GM18519 (cell line): ENCODE data around the gene EPC2.
A peak's percentile ranks its signal among the peaks of the same experiment; 100 is the strongest.
"Not testable (repeated sequence)": the region's sequence is repeated elsewhere in the genome, so short reads cannot be mapped to it uniquely, and the experiment has no call there.

ENCODE experiments used
- ATAC-seq: cut with Tn5 transposase; IDR thresholded peaks from one replicate; pipeline ENCODE4 v1.9.1; 2021; ENCODE audit warnings: mild to moderate bottlenecking, moderate library complexity; ENCODE audit not compliant: unreplicated experiment, low FRiP score

Gene EPC2

DNA sequence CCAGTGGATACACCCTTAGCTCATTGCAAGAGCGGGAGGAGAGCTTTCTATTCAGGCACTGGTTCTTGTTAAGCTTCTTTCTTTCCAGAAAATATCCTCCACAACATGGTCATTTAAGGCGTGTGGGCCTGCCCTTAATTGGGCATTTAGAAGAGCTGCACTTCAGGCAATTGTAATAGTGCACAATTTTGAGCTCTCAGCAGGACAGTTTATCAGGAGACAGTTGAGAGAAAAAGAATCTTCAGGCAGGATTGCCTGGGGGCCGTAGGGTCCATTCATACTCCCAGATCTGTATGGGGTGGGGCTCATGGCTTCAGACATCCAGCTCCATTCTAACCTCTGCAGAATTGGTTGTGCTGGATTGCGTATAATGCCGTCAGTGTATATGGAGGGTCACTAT, 6.0 kb upstream of the EPC2 start:
- no peak for ATAC-seq

- ATAC-seq, result no peak
Observed at GRCh38 chr2:148640767-148641166, 3.8 kb upstream of the EPC2 start.

DNA sequence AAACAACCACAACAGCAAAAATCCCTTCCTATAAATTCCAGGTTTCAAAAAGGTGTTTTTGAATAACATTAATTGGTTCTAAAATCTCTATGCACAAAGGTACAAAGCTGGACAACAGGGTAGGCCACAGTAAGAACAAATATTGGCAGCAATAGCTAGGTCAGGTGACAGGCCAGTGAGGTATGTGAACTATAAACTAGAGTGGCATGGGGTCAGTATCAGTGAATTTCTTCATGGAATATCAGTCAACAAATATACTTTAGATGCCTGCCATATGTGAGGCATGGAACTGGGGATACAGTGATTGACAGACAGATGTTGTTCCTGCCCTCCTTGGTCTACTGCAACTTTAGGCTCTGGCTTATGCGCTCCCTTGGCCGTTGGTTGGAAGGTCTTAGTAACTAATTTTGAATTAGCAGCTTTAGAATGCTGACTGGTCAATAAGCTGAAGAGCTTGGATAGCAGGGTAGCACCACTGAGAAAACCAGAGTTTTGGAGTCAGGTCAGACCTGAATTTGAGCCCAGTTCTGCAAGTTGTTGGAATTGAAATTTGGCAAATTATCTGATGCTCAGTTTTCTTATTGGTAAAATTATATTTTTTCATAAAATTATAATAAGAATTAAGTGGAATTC, 2.3 kb upstream of the EPC2 start:
- no peak for ATAC-seq

DNA sequence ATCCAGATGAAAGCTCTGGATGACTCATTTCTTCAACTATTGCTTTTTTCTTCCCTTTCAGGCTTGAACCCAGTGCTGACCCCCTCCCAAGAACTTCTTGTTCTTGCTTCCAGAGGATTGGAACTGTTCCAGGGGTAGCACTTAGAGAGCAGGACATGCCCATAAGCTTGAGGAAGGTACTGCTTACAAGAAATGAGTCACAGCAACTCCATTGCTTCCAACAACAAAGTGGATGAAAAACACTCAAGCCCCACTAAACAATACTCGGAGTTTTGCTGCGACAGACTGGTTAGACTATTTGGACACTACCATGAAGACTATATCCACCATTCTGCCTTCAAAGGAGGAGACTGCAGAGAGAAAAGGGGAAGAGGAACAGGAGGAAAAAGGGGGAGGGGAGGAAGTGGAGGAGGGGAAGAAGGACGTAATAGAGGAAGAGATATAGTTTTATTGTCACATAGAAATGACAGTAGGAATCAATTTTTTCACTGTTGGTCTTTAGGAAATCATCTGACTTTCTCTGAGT, 1.6 kb upstream of the EPC2 start:
- ATAC-seq, result no peak

- peak; percentile 38 for ATAC-seq
Observed at GRCh38 chr2:148643421-148643820, 1.1 kb upstream of the EPC2 start.

DNA sequence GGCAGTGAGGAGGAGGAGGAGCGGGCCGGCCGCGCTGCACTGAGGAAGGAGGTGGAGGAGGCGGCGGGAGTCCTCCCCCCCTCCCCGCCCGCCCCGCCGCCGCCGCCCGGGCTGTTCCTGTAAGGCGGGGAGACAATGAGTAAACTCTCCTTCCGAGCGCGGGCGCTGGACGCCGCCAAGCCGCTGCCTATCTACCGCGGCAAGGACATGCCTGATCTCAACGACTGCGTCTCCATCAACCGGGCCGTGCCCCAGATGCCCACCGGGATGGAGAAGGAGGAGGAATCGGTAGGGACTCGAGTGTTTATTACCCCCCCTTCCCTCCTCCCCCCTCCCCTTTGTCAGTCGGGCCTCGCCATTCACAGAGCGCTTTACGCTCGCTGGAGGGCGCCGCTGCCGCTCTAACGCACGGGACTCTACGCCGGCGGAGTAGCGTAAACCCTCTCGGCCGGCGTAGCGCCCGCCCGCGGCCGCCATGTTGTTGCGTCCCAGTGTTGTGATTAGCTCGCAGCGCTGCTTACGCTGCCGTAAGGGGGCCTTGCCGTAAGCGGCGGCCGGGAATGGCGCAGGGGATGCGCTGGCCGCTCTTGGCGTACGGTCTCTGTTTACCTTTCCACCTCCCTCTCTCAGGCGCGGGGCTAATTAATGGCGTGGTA, 460 bp downstream of the EPC2 start:
- peak; percentile 43 for ATAC-seq

- peak; percentile 38 for ATAC-seq
Observed at GRCh38 chr2:148645539-148646230, 1.1 kb downstream of the EPC2 start.

- ATAC-seq, result no peak
Observed at GRCh38 chr2:148646231-148646559, 1.6 kb downstream of the EPC2 start.

DNA sequence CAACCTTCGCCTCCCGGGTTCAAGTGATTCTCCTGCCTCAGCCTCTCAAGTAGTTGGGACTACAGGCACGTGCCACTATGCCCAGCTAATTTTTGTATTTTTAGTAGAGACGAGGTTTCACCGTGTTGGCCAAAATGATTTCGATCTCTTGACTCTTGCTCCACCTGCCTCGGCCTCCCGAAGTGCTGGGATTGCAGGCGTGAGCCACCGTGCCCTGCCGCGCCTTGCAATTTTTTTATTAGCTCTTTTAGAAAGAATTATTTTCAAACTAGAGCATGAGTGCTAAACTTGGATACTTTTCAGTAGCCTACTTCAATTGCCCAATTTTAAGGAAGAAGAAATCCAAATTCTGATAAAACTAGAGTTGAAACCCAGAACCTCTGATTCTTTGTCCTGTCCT, 3.2 kb downstream of the EPC2 start:
- not testable (repeated sequence) for ATAC-seq

- ATAC-seq, result no peak
Observed at GRCh38 chr2:148649936-148650335, 5.4 kb downstream of the EPC2 start.

DNA sequence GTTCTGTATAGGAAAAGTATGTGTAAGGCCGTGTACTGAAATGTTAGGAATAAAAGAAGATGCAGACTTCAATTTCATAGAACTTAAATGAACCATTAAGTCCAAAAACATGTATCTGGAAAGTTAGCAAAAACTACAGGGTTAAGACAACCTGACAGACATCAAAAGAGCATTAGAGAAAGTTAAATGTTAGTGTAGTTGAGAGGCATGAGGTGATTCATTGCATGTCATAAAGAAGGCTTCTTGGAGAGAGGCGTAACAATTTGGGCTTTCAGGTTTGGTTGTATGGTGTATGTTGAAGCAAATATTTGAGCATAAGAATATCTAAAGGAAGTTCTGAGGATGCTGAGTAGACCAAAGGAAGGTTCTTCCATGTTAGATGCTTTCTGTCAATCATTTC, 6.3 kb downstream of the EPC2 start:
- ATAC-seq, result no peak

DNA sequence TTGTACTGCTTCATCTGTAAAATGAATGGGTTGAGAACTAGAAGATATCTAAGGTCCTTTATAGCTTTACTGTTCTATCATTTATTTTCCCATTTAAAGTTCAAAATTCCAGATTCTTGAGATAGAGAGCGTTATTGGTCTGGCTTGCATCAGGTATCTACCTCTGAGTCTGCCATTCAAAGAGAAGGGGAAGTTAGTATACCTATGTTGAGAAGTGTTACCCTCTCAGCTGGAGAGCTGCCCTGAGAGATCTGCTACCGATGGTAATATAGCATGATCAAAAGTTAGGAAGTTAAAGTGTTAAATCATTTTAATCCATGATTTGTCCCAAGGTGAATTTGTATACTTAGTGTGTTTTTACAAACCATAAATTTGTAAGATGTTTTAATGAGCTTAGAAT, 7.4 kb downstream of the EPC2 start:
- no peak for ATAC-seq

GRCh38 chr2:148653437-148653836, 8.9 kb downstream of the EPC2 start:
- peak; percentile 76 for ATAC-seq

DNA sequence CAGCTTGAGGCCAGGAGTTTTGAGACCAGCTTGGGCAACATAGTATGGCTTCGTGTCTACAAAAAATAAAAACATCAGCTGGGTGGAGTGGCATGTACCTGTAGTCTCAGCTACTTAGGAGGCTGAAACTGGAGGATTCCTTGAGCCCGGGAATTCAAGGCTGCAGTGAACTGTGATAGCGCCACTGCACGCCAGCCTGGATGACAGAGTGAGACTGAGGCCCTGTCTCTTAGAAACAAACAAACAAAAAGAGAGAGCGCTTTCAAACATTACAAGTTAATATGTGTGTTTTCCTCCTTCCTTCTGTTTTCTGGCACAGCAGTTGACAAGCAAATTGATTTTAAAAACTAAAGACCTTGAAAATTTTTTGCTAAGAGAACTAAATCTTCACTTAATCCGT, 9.9 kb downstream of the EPC2 start:
- ATAC-seq, result no peak

DNA sequence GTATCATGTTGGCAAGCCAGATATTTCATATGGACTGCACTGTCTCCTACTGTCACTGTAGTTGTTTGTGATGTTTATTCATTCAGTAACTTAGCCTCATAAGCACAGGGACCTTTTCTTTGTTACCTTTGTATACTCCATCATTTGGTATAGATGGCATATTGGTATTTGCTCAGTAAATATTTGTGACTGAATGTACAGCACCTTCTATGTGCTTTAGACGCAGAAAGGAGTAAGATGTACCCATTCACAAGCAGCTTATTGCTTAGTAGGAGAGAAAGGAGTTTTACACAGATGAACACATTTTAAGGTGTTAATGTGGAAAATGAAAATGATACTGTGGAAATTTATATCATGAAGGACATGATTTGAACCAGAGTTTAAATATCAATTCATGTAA, 12.0 kb downstream of the EPC2 start:
- no peak for ATAC-seq

DNA sequence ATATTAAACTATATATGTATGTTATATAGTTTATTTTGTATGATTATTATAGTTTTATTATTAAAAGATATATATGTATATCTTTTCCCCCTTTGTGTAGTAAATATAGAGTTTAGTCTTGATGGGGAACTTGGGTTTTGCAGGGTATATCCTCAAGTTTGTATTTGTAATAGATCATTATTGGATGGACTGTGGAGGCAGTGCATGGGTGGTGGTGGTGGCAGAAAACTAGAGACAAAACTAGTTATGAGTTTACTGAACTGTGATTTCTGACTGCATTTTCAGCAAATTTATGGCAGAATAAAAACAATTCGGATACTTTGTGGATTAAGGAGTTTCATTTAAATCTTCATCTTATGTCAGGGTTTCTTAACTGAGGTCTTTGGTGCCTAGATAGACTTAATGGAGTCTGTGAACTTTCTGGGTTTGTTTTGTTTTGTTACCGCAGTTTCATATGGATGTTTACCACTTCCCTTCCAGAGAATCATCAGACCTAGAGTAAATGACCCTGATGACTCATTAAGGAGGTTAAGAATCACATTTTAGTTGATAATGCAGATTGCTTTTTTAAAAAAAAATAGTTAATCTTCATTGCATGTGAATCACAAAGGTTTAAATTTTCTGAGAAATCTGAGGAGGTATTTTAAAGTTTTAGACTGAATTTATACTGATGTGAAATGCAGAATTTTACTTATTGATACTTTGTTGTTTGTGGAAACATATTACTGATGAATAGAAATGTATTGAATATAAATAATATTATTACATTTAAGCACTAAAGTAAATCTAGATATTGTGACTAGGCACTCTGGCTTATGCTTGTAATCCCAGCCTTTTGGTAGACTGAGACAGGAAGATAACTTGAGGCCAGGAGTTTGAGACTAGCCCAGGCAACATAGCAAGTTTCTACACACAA, 14.5 kb downstream of the EPC2 start:
- ATAC-seq, result peak; percentile 90

- ATAC-seq, result no peak
Observed at GRCh38 chr2:148660999-148661398, 16.4 kb downstream of the EPC2 start.

DNA sequence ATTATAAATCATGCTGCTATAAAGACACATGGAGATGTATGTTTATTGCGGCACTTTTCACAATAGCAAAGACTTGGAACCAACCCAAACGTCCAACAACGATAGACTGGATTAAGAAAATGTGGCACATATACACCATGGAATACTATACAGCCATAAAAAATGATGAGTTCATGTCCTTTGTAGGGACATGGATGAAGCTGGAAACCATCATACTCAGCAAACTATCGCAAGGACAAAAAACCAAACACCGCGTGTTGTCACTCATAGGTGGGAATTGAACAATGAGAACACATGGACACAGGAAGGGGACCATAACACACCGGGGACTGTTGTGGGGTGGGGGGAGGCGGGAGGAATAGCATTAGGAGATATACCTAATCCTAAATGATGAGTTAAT, 17.8 kb downstream of the EPC2 start:
- ATAC-seq, result not testable (repeated sequence)

DNA sequence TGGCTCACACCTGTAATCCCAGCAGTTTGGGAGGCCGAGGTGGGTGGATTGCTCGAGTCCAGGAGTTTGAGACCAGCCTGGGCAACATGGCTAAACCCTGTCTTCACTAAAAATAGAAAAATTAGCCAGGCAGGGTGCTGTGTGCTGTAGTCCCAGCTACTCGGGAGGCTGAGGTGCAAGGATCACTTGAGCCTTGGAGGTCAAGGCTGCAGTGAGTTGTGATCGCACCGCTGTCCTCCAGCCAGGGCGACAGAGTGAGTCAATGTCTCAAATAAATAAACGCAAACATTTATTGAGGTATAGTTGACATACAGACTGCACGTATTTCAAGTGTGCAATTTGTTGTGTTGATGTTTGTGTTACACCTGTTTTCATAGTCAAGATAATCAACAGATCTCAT, 19.7 kb downstream of the EPC2 start:
- no peak for ATAC-seq

DNA sequence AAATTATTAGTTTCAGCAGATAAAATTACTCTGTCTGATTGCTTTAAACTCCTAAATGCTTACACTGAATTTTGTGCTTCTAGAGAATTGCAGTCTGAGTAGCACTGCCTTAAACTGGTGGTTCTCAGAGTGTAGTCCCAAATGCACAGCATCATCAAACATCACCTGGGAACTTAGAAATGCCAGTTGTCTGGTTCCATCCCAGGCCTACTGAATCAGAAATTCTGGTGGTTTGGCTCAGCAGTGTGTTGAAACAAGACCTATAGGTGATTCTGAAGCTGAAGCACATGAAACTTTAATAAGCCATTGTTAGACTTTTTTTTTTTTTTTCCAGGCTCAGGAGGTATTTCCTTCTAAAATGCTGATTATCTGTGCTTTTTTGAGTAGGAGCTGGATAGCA, 22.0 kb downstream of the EPC2 start:
- ATAC-seq, result no peak
